ENCODE measurements around the gene SPCS3.

GRCh38 chr4:176274441-176274840, 45.3 kb upstream of the SPCS3 start:
- TF ChIP-seq, protein P1, sequence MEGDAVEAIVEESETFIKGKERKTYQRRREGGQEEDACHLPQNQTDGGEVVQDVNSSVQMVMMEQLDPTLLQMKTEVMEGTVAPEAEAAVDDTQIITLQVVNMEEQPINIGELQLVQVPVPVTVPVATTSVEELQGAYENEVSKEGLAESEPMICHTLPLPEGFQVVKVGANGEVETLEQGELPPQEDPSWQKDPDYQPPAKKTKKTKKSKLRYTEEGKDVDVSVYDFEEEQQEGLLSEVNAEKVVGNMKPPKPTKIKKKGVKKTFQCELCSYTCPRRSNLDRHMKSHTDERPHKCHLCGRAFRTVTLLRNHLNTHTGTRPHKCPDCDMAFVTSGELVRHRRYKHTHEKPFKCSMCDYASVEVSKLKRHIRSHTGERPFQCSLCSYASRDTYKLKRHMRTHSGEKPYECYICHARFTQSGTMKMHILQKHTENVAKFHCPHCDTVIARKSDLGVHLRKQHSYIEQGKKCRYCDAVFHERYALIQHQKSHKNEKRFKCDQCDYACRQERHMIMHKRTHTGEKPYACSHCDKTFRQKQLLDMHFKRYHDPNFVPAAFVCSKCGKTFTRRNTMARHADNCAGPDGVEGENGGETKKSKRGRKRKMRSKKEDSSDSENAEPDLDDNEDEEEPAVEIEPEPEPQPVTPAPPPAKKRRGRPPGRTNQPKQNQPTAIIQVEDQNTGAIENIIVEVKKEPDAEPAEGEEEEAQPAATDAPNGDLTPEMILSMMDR (IDR thresholded peaks at IDR 0.05; ENCODE audit: low read length) = no peak
- no peak for TF ChIP-seq EZH2 (IDR thresholded peaks at IDR 0.05; ENCODE audit: borderline replicate concordance, low read length)
